Measurements from ENCODE around the gene KIAA1671.

DNA sequence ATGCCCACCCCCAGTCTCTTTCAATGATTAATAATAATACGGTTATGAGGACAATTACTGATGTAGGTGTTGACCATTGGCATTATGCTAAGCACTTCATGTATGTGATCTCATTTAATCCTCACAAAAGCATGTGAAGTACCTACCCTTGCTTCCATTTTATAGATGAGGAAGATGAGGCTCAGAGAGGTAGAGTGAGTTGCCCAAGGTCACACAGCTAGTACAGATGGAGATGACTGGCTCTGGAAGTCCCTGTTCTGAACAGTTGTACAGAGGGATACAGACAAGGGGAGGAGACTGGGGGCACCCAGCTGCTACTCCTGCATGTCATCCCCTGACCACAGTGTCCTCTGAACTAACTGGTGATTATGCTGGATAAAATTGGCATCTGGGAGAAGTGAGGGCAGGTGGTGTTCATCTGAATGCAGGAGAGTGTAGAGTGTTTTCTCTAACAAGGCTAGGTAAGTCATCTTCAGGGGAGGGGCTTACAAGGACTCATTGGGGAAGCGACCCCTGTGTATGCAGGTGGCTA is 43.2 kb downstream of the KIAA1671 start:
- TF ChIP-seq, protein P1, sequence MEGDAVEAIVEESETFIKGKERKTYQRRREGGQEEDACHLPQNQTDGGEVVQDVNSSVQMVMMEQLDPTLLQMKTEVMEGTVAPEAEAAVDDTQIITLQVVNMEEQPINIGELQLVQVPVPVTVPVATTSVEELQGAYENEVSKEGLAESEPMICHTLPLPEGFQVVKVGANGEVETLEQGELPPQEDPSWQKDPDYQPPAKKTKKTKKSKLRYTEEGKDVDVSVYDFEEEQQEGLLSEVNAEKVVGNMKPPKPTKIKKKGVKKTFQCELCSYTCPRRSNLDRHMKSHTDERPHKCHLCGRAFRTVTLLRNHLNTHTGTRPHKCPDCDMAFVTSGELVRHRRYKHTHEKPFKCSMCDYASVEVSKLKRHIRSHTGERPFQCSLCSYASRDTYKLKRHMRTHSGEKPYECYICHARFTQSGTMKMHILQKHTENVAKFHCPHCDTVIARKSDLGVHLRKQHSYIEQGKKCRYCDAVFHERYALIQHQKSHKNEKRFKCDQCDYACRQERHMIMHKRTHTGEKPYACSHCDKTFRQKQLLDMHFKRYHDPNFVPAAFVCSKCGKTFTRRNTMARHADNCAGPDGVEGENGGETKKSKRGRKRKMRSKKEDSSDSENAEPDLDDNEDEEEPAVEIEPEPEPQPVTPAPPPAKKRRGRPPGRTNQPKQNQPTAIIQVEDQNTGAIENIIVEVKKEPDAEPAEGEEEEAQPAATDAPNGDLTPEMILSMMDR (IDR thresholded peaks at IDR 0.05; ENCODE audit: insufficient read depth, low read length, poor library complexity, severe bottlenecking): no peak
- TF ChIP-seq EZH2phosphoT487 (conservative IDR thresholded peaks at IDR 0.05; ENCODE audit: low read length): no peak

All from SU-DHL-6 (cell line).